ENCODE results near the gene CLRN3.

GRCh38 chr10:127848226-127848625, 44.5 kb downstream of the CLRN3 start:
- TF ChIP-seq EP300 (IDR thresholded peaks at IDR 0.05), result no peak
- TF ChIP-seq CTCF (IDR thresholded peaks at IDR 0.05), result no peak
- no peak for TF ChIP-seq NFE2L2 (conservative IDR thresholded peaks at IDR 0.05; ENCODE audit: low read length)
- TF ChIP-seq KDM1A (IDR thresholded peaks at IDR 0.05; ENCODE audit: low read depth), result no peak
- TF ChIP-seq POLR2A (IDR thresholded peaks at IDR 0.05; ENCODE audit: low read length), result no peak

Data from A549 (cell line).